B cell (primary cell): ENCODE results near the gene ADAMTS12.

Source experiments
- CTCF ChIP-seq: fragments of 200-600 bp; IDR thresholded peaks from one replicate; pipeline ENCODE4 v1.8.0; 2022; ENCODE audit warnings: antibody characterized with exemption, mild to moderate bottlenecking
- EZH2 ChIP-seq: IDR thresholded peaks from 2 replicates; pipeline ENCODE4 v1.6.1; 2012; ENCODE audit warnings: borderline replicate concordance, low read depth, mild to moderate bottlenecking, moderate library complexity, low read length; ENCODE audit not compliant: insufficient read depth, poor library complexity, severe bottlenecking

GRCh38 chr5:33537240-33537639 is 354.6 kb downstream of the ADAMTS12 start:
- no peak for TF ChIP-seq CTCF
- no peak for TF ChIP-seq EZH2
